IPS-18a (cell line): ENCODE measurements around the gene BCL10.

Experiments used
- H3K27ac ChIP-seq: one replicate; pipeline ENCODE4 v1.5.1; 2013; ENCODE audit warnings: low read length
- H3K27me3 ChIP-seq: one replicate; pipeline ENCODE4 v1.6.1; 2013; ENCODE audit warnings: mild to moderate bottlenecking, low read length; ENCODE audit not compliant: control insufficient read depth, insufficient read depth
- H3K36me3 ChIP-seq: one replicate; pipeline ENCODE4 v1.6.1; 2013; ENCODE audit warnings: low read depth, low read length; ENCODE audit not compliant: control insufficient read depth
- H3K4me1 ChIP-seq: one replicate; pipeline ENCODE4 v1.6.1; 2013; ENCODE audit warnings: low read depth, low read length; ENCODE audit not compliant: control insufficient read depth
- H3K4me3 ChIP-seq: one replicate; pipeline ENCODE4 v1.5.1; 2013; ENCODE audit warnings: low read length
- H3K9ac ChIP-seq: one replicate; pipeline ENCODE4 v1.6.1; 2013; ENCODE audit warnings: mild to moderate bottlenecking, low read length, moderate library complexity
- H3K9me3 ChIP-seq: one replicate; pipeline ENCODE4 v1.6.1; 2013; ENCODE audit warnings: low read depth, low read length; ENCODE audit not compliant: control insufficient read depth

The BCL10 gene

GRCh38 chr1:85278853-85279314 lies 2.5 kb upstream of the BCL10 start:
- H3K27ac ChIP-seq, result no peak overlapping the region
- peaks cover 21% of the 10 kb centered on the region for H3K4me1 ChIP-seq
- H3K27me3 ChIP-seq, result no peaks in the 10 kb centered on the region

GRCh38 chr1:85277802-85278201 lies 1.4 kb upstream of the BCL10 start:
- H3K9me3 ChIP-seq, result no peaks in the 10 kb centered on the region
- no peaks in the 10 kb centered on the region for H3K36me3 ChIP-seq
- no peak overlapping the region for H3K4me3 ChIP-seq
- H3K4me1 ChIP-seq, result peaks cover 21% of the 10 kb centered on the region
- no peak overlapping the region for H3K27ac ChIP-seq
- H3K27me3 ChIP-seq, result no peaks in the 10 kb centered on the region
- no peak overlapping the region for H3K9ac ChIP-seq

More at GRCh38 chr1:85278853-85279314, 2.5 kb upstream of the BCL10 start:
- Histone ChIP-seq H3K9ac (no peak overlapping the region), H3K36me3 (no peaks in the 10 kb centered on the region), H3K9me3 (no peaks in the 10 kb centered on the region), H3K4me3 (no peak overlapping the region)

GRCh38 chr1:85276978-85277639 lies 677 bp upstream of the BCL10 start:
- Histone ChIP-seq H3K4me1 (peaks cover 18% of the 10 kb centered on the region), H3K9ac (peak overlapping the region; percentile 43), H3K9me3 (no peaks in the 10 kb centered on the region), H3K27ac (peak overlapping the region; percentile 18), H3K36me3 (no peaks in the 10 kb centered on the region), H3K4me3 (peak overlapping the region; percentile 79), H3K27me3 (no peaks in the 10 kb centered on the region)

GRCh38 chr1:85275701-85276214 lies 674 bp downstream of the BCL10 start:
- no peaks in the 10 kb centered on the region for H3K27me3 ChIP-seq
- H3K4me1 ChIP-seq, result peaks cover 17% of the 10 kb centered on the region
- H3K9me3 ChIP-seq, result no peaks in the 10 kb centered on the region
- peaks cover 10% of the 10 kb centered on the region for H3K36me3 ChIP-seq
- H3K27ac ChIP-seq, result peak overlapping the region; percentile 93
- peak overlapping the region; percentile 96 for H3K9ac ChIP-seq
- H3K4me3 ChIP-seq, result peak overlapping the region; percentile 100

GRCh38 chr1:85274969-85275453 lies 1.4 kb downstream of the BCL10 start:
- no peak overlapping the region for H3K27ac ChIP-seq
- H3K36me3 ChIP-seq, result peaks cover 17% of the 10 kb centered on the region
- peak overlapping the region; percentile 96 for H3K9ac ChIP-seq
- H3K27me3 ChIP-seq, result no peaks in the 10 kb centered on the region
- no peaks in the 10 kb centered on the region for H3K9me3 ChIP-seq
- H3K4me3 ChIP-seq, result peak overlapping the region; percentile 100
- H3K4me1 ChIP-seq, result peaks cover 17% of the 10 kb centered on the region

GRCh38 chr1:85273397-85273796 lies 3.0 kb downstream of the BCL10 start:
- Histone ChIP-seq H3K4me3 (no peak overlapping the region), H3K27ac (no peak overlapping the region), H3K27me3 (no peaks in the 10 kb centered on the region), H3K36me3 (peaks cover 29% of the 10 kb centered on the region), H3K9me3 (no peaks in the 10 kb centered on the region), H3K9ac (no peak overlapping the region), H3K4me1 (peaks cover 17% of the 10 kb centered on the region)

- Histone ChIP-seq H3K4me1 (no peaks in the 10 kb centered on the region), H3K27me3 (no peaks in the 10 kb centered on the region), H3K4me3 (no peak overlapping the region), H3K9me3 (no peaks in the 10 kb centered on the region), H3K27ac (no peak overlapping the region), H3K36me3 (peaks cover 50% of the 10 kb centered on the region), H3K9ac (no peak overlapping the region)
Observed at GRCh38 chr1:85268801-85269585, 7.4 kb downstream of the BCL10 start.

- no peaks in the 10 kb centered on the region for H3K9me3 ChIP-seq
Observed at GRCh38 chr1:85267313-85267712, 9.1 kb downstream of the BCL10 start.

GRCh38 chr1:85264150-85264549 lies 12.3 kb downstream of the BCL10 start:
- peaks cover 24% of the 10 kb centered on the region for H3K36me3 ChIP-seq
- H3K27me3 ChIP-seq, result no peaks in the 10 kb centered on the region
- no peak overlapping the region for H3K4me3 ChIP-seq
- H3K4me1 ChIP-seq, result no peaks in the 10 kb centered on the region
- no peaks in the 10 kb centered on the region for H3K9me3 ChIP-seq
- H3K9ac ChIP-seq, result no peak overlapping the region
- no peak overlapping the region for H3K27ac ChIP-seq

More at GRCh38 chr1:85267313-85267712, 9.1 kb downstream of the BCL10 start:
- H3K27ac ChIP-seq, result no peak overlapping the region
- no peaks in the 10 kb centered on the region for H3K27me3 ChIP-seq
- H3K36me3 ChIP-seq, result peaks cover 50% of the 10 kb centered on the region
- no peak overlapping the region for H3K4me3 ChIP-seq
- no peaks in the 10 kb centered on the region for H3K4me1 ChIP-seq
- H3K9ac ChIP-seq, result no peak overlapping the region

- Histone ChIP-seq H3K4me3 (no peak overlapping the region), H3K4me1 (peaks cover 5% of the 10 kb centered on the region), H3K27me3 (no peaks in the 10 kb centered on the region), H3K27ac (no peak overlapping the region), H3K9me3 (no peaks in the 10 kb centered on the region), H3K36me3 (peaks cover 24% of the 10 kb centered on the region), H3K9ac (no peak overlapping the region)
Observed at GRCh38 chr1:85262985-85263384, 13.4 kb downstream of the BCL10 start.

GRCh38 chr1:85259912-85260274 lies 16.5 kb downstream of the BCL10 start:
- Histone ChIP-seq H3K36me3 (peaks cover 24% of the 10 kb centered on the region), H3K9me3 (no peaks in the 10 kb centered on the region), H3K27ac (no peak overlapping the region), H3K4me3 (peak overlapping the region; percentile 90), H3K4me1 (peaks cover 5% of the 10 kb centered on the region), H3K9ac (no peak overlapping the region), H3K27me3 (no peaks in the 10 kb centered on the region)
